Large intestine (tissue), 3 donors: Measurements from ENCODE around the gene LNX2. TPM values are rescaled to one million over a fixed set of nuclear protein-coding genes. Genes with fewer than 3 reads are reported as not detected.

Experiments used
- DNase-seq, 2 donors: peaks; one replicate each; pipeline versions ENCODE4 v3.0.0 to v3.0.0-alpha.2; 2013
- H3K27ac ChIP-seq: one replicate; pipeline ENCODE4 v1.5.1; 2013; ENCODE audit warnings: low read length
- H3K27me3 ChIP-seq: 2 replicates; pipeline ENCODE4 v1.6.1; 2013; ENCODE audit warnings: low read length; ENCODE audit not compliant: control insufficient read depth, insufficient read depth
- H3K36me3 ChIP-seq: 2 replicates; pipeline ENCODE4 v1.6.1; 2013; ENCODE audit warnings: low read length; ENCODE audit not compliant: control insufficient read depth, insufficient read depth
- H3K4me1 ChIP-seq: one replicate; pipeline ENCODE4 v1.6.1; 2013; ENCODE audit warnings: low read length; ENCODE audit not compliant: control insufficient read depth, insufficient read depth
- H3K4me3 ChIP-seq: one replicate; pipeline ENCODE4 v1.5.1; 2013; ENCODE audit warnings: low read length
- H3K9me3 ChIP-seq: one replicate; pipeline ENCODE4 v1.6.1; 2013; ENCODE audit warnings: mild to moderate bottlenecking, low read depth, low read length, moderate library complexity; ENCODE audit not compliant: control insufficient read depth
- WGBS: methylation state at CpG from one replicate; pipeline ENCODE4 v1.1.5; 2013; ENCODE audit warnings: low lambda C conversion rate; ENCODE audit not compliant: insufficient coverage; 5-methylcytosine and 5-hydroxymethylcytosine counted together
- polyA plus RNA-seq: library from polyadenylated mRNA; unstranded; fragments of 120-200 nt; gene quantifications from one replicate; pipeline ENCODE4 v1.2.1, GENCODE V29; 2013

LNX2 gene
- polyA plus RNA-seq, 1 donor = 25.3 TPM

DNA sequence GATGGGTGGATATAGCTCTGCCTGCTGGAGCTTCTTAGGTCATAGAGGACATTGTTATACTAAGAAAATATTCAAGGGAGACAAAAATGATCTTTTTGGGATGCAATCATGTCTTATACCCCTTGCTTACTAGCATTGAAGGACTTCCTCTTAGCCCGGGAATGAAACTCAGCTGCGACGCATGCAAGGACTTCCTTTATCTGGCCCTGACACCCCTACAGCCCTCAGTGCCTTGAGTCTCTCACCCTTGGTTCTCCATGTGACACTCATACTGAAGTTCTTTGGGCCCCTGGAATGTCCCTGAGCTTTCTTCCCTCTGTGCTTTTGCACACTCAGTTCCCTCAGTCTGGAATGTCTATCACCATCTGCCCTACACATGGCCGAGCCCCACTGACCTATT lies 97.5 kb downstream of the LNX2 start:
- no peak overlapping the region for H3K4me3 ChIP-seq
- peaks cover 2% of the 10 kb centered on the region for H3K27me3 ChIP-seq
- no peaks in the 10 kb centered on the region for H3K4me1 ChIP-seq
- no peaks in the 10 kb centered on the region for H3K36me3 ChIP-seq
- no peak for DNase-seq
- no peak overlapping the region for H3K27ac ChIP-seq
- no peaks in the 10 kb centered on the region for H3K9me3 ChIP-seq
- WGBS = 33% methylated on average over 1 of the region's 4 CpGs

DNA sequence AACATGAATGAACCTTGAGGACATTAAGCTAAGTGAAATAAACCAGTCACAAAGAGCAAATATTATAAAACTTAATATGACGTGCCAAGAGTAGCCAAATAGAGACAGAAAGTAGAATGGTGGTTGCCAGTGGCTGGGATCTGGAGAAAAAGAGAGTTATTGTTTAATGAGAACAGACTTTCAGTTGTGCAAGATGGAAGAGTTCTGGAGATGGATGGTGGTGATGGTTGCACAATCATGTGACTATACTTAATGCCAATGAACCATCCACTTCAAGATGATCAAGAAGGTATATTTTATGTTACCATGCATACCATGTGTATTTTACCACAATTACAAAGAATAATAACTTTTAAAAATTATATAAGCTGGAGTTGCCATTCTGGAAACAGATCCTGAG lies 104.2 kb downstream of the LNX2 start:
- H3K4me1 ChIP-seq = no peaks in the 10 kb centered on the region
- no peaks in the 10 kb centered on the region for H3K27me3 ChIP-seq
- no CpG with 5 or more reads among the region's 1 CpG for WGBS
- DNase-seq = no peak
- H3K27ac ChIP-seq = no peak overlapping the region
- H3K9me3 ChIP-seq = no peaks in the 10 kb centered on the region
- no peak overlapping the region for H3K4me3 ChIP-seq
- H3K36me3 ChIP-seq = no peaks in the 10 kb centered on the region

GRCh38 chr13:27510082-27510481 lies 110.2 kb downstream of the LNX2 start:
- Histone ChIP-seq H3K27ac (no peak overlapping the region), H3K4me3 (no peak overlapping the region), H3K27me3 (peaks cover 2% of the 10 kb centered on the region), H3K9me3 (no peaks in the 10 kb centered on the region), H3K4me1 (no peaks in the 10 kb centered on the region), H3K36me3 (no peaks in the 10 kb centered on the region)
- DNase-seq = no peak
- 33% methylated on average over 1 of the region's 5 CpGs for WGBS

- no peak for DNase-seq
- H3K9me3 ChIP-seq = no peaks in the 10 kb centered on the region
- no peak overlapping the region for H3K4me3 ChIP-seq
- no CpG with 5 or more reads among the region's 9 CpGs for WGBS
- H3K36me3 ChIP-seq = no peaks in the 10 kb centered on the region
- no peak overlapping the region for H3K27ac ChIP-seq
- H3K4me1 ChIP-seq = no peaks in the 10 kb centered on the region
- H3K27me3 ChIP-seq = peaks cover 2% of the 10 kb centered on the region
Measured at GRCh38 chr13:27508802-27509201, 111.5 kb downstream of the LNX2 start.

- 100% methylated on average over 2 of the region's 3 CpGs for WGBS
- no peak for DNase-seq
- H3K27me3 ChIP-seq = peaks cover 2% of the 10 kb centered on the region
- H3K4me3 ChIP-seq = no peak overlapping the region
- no peak overlapping the region for H3K27ac ChIP-seq
- no peaks in the 10 kb centered on the region for H3K4me1 ChIP-seq
- no peaks in the 10 kb centered on the region for H3K36me3 ChIP-seq
- no peaks in the 10 kb centered on the region for H3K9me3 ChIP-seq
Measured at GRCh38 chr13:27505792-27506191, 114.5 kb downstream of the LNX2 start.

GRCh38 chr13:27504868-27505194 lies 115.5 kb downstream of the LNX2 start:
- WGBS = 90% methylated on average over 2 of the region's 5 CpGs
- no peak overlapping the region for H3K27ac ChIP-seq
- no peaks in the 10 kb centered on the region for H3K9me3 ChIP-seq
- H3K4me3 ChIP-seq = no peak overlapping the region
- peaks cover 2% of the 10 kb centered on the region for H3K27me3 ChIP-seq
- DNase-seq = no peak
- H3K36me3 ChIP-seq = no peaks in the 10 kb centered on the region
- H3K4me1 ChIP-seq = no peaks in the 10 kb centered on the region

DNA sequence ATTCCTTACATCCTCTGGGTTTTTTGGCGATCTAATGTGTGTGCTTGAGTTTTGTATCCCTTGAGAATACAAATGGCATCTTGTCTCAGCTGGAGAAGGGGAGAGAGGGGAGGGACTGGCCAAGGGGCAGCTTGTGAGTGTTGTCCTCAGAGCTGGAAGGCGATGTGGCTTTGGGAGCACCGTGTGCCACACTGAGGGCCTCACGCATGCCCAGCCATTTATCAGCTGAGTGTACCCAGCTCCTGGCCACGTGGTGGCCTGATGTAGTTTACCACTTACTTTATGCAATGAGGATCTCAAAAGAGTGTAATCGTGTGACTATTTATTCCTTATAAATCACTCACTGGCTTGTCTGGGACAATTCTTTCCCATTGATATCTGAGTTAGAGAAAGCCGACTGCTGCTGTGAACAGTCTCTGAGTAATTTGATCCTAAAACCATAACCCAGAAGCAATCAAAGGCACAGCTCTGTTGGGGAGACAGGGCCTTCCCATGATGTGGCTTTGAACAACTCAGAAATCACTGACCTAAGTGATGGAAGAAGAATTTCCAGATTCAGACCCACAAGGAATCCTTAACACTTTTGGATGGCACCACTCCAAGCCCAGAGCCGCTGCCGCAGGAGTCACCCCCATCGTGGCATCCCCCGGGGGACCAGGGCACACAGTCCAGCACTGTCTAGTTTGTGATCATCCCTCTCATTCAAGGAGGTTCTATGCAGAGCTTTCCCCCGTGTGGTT lies 116.0 kb downstream of the LNX2 start:
- WGBS = 80% methylated on average over 1 of the region's 12 CpGs
- H3K27ac ChIP-seq = no peak overlapping the region
- H3K27me3 ChIP-seq = peaks cover 2% of the 10 kb centered on the region
- no peaks in the 10 kb centered on the region for H3K36me3 ChIP-seq
- H3K4me1 ChIP-seq = no peaks in the 10 kb centered on the region
- no peak for DNase-seq
- no peak overlapping the region for H3K4me3 ChIP-seq
- no peaks in the 10 kb centered on the region for H3K9me3 ChIP-seq

GRCh38 chr13:27500806-27501534 lies 119.4 kb downstream of the LNX2 start:
- no peaks in the 10 kb centered on the region for H3K27me3 ChIP-seq
- H3K27ac ChIP-seq = no peak overlapping the region
- no peaks in the 10 kb centered on the region for H3K36me3 ChIP-seq
- no peaks in the 10 kb centered on the region for H3K9me3 ChIP-seq
- H3K4me3 ChIP-seq = no peak overlapping the region
- DNase-seq = no peak
- 80% methylated on average over 1 of the region's 13 CpGs for WGBS
- H3K4me1 ChIP-seq = no peaks in the 10 kb centered on the region

GRCh38 chr13:27497563-27498230 lies 122.6 kb downstream of the LNX2 start:
- Histone ChIP-seq H3K36me3 (no peaks in the 10 kb centered on the region), H3K9me3 (no peaks in the 10 kb centered on the region), H3K27ac (no peak overlapping the region), H3K27me3 (no peaks in the 10 kb centered on the region), H3K4me1 (no peaks in the 10 kb centered on the region), H3K4me3 (no peak overlapping the region)
- no peak for DNase-seq
- no CpG with 5 or more reads among the region's 11 CpGs for WGBS

- DNase-seq = no peak
- no peak overlapping the region for H3K4me3 ChIP-seq
- no peaks in the 10 kb centered on the region for H3K4me1 ChIP-seq
- no peaks in the 10 kb centered on the region for H3K9me3 ChIP-seq
- H3K27ac ChIP-seq = no peak overlapping the region
- H3K36me3 ChIP-seq = no peaks in the 10 kb centered on the region
- no CpG with 5 or more reads among the region's 10 CpGs for WGBS
- no peaks in the 10 kb centered on the region for H3K27me3 ChIP-seq
Measured at GRCh38 chr13:27496536-27497273, 123.6 kb downstream of the LNX2 start.
